Epithelial cell of prostate (primary cell): ENCODE results near the gene GRID1.

Source experiments
- DNase-seq: peaks from one replicate; pipeline ENCODE4 v3.0.0-alpha.2; 2011; ENCODE audit warnings: low read depth, low spot score
- H3K27ac ChIP-seq: fragments of 450-650 bp; 2 replicates; pipeline ENCODE4 v1.5.1; 2017; ENCODE audit warnings: mild to moderate bottlenecking

The GRID1 gene

DNA sequence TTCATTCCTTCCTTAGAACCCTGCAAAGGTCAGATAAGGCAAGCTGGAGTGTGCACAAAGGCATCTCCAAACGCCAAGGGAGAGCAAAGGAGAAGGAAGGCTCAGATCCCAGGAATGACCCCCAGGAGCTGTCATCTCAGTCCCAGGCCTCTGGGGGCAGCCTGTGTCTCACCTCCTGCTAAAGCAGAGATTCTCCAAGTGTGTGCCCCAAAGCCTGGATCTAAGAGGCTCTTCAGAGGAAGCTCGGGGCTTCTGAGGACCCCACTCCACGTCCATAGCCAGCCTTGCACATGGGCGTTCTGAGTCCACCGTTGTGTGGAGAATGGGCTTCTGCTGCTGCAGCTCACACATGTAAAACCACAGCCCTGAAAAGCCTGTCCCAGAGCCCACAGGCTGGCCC, 5.1 kb upstream of the GRID1 start:
- DNase-seq: no peak
- H3K27ac ChIP-seq: no peak overlapping the region

DNA sequence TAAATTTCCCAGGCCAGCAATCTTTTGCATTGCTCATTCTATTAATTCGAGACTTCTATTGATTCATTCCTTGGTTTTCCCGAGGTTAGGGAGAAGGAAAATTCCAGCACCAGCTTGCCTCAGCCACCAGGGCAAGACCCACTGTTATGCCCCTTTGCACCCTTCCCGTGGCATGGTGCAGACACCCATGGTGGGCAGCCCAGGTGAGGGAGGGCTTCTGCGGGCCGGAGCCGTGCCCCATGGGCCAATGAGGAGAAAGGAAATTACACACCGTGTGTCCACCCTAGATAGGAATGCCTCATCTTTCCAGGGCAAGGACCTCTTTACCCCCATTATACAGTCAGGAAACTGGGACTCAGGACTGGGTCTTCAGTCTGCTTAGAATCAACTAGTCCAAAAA, 4.5 kb upstream of the GRID1 start:
- DNase-seq: no peak
- H3K27ac ChIP-seq: no peak overlapping the region

DNA sequence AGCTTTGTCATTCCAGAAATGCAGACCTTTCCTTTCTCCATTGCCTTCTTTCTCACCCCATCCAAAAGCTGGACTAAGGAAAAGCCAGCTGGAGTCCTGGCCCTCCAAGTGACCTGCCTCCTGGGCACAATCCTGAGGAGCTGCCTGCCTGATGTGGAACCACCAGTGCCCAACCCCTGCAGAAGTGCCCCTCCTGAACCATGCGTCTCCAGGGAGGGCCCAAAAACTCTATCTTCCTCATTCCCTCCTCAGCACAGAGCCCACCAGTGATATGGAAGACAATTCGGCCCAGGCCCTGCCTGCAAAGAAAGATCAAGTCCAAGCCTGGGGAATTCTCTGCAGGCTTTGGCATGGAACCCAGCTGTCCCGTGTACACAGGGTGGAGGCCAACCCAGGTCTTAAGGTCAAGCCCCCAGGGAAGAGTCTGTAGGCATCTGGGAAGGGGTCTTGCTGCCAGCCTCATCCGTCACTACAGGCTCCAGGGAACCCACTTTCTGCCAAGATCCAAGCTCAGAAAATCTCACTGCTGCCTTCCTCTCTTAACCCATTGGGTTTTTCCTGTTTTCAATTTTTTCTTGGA, 3.5 kb upstream of the GRID1 start:
- DNase-seq: no peak
- no peak overlapping the region for H3K27ac ChIP-seq

DNA sequence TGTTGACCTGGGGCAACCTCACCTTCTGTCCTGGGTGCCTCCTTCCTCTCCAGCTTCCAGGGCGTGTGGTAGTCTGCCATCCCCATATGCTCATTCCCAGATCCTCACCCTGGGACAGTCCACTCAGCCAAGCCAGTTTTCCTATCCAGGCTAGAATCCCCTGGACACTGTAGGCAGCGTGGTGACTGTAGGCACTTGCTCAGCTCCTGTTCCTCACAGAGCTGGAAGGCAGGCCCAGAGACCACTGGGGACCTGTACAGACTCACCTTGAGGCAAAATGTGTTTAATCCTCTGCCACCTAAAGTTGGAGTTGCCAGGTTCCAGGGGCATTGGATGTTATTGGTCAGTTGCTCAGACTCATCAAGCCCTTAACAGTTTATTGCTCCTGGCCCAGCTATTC, 2.4 kb upstream of the GRID1 start:
- no peak for DNase-seq

DNA sequence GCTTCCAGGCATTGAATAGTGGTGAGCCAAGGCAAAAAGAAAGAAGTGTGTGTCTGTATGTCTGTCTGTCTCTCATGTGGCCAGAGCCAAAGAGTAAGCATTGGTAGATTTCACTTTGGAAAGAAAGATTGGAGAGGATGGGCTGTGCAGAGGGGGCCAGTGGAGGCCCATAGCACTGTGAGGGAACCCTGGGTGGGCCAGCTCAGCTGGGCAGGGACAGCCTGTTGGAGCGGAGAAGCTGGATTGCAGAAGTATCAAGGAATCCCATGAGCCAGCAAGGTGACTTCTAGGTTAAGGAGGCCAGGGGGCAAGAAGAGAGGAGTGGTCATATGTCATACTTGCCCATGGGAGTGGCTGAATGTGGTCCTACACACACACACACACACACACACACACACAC, 1.5 kb upstream of the GRID1 start:
- DNase-seq: no peak
- H3K27ac ChIP-seq: no peak overlapping the region

More for the DNA sequence above, 2.4 kb upstream of the GRID1 start:
- H3K27ac ChIP-seq: no peak overlapping the region

DNA sequence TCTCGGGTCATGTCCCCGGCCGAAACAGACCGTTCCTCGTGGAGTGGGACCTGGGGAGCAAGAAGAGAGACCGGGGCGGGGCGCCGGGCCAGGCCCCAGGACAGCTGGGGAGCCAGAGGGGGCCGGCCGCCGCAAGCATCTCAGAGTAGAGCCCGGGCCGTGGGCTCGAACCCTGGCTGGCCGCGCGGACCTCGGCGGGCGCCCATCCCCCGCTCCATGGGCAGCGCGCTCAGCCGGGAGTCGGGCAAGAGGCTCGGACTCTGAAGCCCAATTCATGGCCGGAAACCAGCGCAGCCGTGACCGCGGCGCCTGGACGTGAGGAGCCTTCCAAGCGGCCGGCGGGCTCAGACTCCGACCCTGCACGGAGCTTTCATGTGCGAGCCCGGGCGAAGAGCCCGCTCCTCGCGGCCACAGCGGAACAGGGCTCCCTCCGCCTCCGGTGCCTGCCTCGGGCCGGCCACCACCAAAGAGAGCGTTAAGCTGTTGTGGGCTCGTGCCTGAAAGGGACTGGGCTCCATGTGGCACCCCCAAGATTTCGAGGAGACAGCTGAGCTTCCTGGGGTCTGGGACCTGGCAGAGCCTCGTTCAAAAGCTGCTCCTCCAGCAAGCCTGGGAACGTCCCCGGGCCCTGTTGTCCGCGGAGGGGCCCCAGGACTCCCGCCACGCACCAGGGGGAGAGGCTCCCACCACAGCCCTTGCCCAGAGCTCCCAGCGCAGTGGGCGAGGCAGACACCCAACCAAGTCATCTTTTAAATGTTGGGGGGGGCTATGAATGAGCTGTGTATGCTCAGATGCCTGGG, 757 bp upstream of the GRID1 start:
- H3K27ac ChIP-seq: no peak overlapping the region
- DNase-seq: no peak

DNA sequence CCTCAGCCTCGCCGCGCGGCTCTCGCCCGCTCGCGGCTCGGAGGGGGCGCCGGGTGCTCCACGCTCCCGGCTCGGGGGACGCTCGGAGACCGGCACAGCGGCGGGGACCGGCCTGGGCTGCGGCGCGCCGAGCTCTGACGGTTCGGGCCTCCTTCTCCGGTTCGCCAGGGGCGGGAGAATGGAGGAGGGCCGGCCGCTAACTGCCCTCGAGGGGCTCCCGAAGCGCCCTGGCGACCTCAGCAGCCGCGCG, 232 bp upstream of the GRID1 start:
- no peak overlapping the region for H3K27ac ChIP-seq
- DNase-seq: no peak

DNA sequence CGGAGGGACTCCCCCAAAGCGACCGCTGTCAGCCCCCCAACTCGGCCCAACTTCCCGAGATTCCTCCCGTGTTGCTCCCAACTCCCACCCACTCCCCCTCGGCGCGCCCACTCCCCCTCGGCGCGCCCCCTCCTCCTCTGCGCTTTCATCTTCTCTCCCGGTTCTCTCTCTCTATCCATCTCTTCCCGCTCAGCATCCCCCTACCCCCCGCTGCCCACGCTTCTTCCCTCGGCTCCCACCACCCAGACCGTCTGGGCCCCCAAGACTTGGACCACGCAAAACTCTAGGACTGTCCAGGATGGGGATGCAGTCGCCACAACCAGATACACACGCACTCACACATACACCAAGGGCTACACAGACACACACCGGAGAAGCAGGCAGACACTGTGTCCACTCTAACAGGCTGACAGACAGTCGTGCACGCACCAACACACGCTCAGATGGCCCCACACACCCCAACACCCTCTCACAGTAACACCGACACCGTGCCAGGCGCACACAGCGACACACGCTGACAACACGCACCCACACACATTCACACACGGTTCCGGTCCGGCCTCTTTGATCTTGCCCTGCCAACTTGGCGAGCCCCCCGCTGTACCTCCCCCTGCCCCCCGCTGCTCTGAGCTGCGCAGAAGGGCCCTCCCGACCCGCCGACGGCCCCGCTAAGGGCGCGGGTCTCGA, 1.1 kb downstream of the GRID1 start:
- DNase-seq: no peak
- H3K27ac ChIP-seq: no peak overlapping the region

DNA sequence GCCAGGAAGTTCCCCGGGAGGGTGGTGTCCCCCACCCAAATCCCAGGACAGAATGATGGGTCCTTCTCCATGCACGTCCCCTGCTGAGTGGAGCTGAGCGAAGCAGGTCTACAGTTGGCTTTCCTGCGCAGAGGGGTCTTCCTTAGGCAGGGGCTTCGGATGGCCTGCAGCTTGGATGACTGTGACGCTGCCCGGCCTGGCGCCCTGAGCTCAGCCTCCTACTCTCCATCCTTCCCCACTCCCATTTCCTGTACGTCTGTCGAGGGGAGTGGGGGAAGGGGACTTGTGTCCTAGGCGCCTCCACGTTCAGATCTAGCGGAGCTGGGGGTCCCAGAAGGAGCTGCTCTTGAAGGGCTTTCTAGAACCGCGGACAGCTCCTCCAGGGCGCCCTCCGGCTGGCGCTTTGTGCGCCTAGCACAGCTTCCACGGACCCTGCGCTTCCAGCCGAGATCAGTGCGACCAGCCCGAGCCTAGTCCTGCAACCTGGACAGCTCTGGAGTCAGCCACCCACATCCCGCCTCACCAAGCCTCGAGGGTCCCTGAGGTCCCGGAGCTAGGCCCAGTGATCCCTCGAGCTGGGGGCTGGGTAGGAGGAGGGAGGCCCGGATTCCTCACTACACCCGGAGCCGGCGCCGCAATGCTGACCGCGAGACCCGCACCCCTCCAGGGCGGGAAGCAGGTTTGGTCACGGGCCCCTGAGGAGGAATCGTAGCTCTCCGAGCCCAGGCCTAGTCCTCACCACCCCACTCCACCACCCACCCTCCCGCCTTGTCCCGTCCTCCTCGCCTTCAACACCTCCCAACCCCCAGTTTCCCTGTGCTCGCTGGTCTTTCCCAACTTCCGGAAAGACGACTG, 1.9 kb downstream of the GRID1 start:
- no peak for DNase-seq

DNA sequence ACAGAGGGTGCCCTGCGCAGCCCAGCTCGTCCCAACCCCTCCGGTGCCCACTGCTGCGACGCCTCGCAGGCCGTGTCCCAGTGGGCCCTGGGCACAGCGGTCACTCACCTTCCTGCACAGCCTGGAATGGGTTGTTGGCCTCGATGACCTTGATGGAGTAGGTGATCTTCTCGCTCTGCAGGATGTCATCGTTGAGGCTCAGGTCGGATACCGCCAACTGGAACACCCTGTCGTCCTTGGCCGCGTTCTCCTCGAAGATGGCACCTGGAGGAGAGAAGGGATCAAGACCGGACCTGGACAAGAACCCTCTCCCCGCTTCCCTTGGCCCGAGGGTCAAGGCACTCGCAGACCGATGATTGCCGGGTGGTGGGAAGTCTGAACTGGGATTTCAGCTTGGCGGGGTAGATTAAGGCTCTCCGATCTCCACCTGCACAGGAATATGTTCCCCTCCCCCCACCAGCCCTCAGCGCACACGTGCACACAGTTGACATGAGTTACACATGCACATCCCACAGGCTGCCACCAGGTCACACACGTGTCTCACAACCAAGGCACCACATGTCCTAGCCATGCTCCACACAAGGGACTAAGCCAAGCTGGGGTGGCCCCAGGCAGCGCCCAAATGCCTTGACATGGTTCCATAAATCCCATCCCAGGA, 2.6 kb downstream of the GRID1 start:
- DNase-seq: no peak
- H3K27ac ChIP-seq: no peak overlapping the region

More for the DNA sequence above, 1.9 kb downstream of the GRID1 start:
- H3K27ac ChIP-seq: no peak overlapping the region

DNA sequence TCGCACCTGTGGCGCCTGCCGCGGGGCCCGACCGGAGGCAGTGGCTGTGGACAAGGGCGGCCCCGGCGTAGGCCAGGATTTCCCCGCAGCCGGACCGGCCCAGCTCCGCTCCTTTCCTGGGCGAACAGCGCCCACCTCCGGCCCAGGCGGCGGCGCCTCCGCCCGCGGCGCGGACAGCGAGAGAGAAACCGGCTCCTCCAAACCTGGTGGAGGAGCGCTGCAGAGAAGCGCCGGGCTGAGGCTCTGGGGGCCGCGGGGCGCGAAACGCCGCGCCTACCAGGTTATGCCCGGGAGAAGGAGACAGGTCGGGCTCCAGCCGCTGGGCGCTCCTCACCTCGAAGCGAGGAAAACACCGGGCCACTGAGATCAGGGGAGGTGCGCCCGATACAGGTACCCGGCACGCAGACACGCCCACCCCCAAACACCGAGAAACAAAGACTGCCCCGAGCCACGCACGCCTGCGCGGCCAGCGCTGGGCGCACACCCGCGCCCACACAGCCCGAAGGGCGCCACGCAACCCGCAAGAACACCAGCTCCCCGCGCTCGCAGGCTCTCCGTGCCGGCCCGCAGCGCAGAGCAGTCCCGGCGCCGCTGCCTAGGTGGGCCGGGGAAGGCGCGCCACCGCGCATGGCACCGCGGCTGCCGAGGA, 3.3 kb downstream of the GRID1 start:
- H3K27ac ChIP-seq: no peak overlapping the region
- peak; percentile 18 for DNase-seq

DNA sequence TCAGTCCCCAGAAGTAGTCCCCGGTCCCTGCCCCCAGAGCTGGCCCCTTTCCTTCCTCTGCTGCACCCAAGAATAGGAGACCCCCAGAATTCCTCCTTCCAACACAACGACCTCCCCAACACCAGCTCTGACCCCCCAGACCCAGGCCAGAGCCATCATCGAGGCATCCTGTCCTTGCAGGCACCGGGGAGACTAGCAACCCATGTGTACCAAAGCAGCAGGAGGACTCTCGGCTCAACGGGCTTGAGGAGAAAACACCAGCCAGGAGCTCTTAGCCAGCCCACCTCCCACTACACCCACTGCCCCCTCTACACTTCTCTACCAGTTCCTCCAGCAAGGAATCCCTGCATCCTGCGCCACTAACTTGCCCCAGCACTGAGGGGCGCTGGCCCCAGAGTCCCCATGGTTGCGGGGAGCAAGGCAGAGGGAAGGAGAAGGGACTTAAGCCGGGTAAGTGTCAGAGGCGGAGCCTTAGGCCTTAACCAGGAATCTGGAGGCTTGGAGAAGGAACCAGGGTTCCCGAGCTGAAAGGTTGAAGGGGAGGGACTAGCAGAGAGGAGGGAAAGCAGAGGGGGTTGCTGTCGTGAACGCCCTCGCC, 3.9 kb downstream of the GRID1 start:
- DNase-seq: no peak
- H3K27ac ChIP-seq: no peak overlapping the region

DNA sequence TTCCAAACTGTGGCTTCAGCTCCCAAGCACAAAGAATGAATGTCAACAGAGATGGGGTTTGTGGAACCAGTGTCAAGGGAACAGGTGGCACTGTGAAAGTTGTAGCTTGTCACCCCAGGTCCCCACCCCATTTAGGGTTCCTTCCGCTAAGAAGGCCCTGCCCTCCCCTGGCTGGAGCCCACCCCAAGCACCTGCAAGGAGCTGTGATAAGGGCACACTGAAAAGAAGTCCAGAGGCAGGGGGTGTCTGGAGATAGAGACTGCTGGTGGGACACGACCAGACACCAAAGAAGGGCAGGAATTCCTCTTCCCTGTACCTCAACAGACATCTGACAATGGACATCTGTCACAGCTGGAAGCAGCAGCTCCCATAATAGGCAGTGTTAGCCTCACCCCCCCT, 4.5 kb downstream of the GRID1 start:
- no peak overlapping the region for H3K27ac ChIP-seq
- no peak for DNase-seq

DNA sequence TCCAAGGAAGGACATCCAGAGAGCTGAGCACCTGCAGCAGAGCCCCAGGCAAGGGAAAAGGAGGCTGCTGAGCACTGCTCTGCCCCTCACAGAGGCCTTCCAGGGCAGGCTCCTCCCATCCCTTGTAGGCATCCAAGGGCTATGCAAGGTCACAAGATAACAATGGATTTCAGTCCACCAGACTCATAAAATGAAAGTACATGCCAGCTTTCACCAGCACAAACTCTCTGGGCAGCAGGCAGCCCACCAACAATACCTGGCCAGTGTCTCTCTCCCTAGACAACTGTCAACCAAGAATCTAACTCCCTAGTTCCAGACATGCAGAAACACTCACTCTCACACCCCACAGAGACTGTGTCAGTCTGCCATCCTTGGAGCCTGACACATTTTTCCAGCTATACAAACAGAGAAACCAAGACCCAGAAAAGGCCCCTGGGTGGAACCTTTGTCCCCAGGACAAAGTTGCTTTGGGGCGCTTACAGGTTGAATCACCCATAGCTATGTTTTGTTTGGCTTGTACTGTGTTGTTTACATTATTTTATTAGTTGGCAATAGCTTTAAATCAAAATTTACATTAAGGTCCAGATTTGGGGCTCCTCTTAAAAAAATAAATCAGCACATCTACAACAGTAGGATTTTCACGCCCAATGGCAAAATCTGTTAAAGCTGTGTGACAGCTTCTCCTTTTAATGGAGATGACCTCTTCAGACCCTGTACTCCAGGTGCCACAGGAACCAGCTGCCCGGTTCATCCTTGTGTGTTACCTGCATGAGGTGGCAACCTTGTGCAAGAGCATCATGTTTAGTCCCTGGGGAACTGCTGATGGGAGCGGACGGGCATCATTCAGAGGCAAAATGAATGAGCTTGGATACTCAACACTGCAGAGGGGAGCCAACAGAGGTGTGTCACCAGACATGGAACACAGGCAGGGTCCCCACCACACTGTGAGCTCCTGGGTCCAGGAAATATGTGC, 5.2 kb downstream of the GRID1 start:
- no peak overlapping the region for H3K27ac ChIP-seq
- no peak for DNase-seq

DNA sequence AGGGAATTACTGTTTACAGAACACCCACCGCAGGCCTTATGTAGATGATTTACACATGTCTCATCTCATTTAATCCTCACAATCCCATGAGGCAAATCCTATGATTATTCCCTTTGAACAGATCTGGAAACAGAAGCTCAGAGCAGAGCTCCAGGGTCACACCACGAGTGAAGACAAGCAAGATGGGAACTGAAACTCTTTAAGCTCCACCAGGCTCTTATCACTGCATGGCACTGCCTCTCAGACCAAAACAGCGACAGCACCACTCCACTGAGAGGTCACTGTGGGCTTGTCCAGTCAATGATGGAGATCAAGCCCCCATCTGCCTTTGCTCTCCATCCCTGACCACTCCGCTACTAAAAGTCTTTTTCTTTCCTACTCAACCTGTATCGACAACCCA, 5.9 kb downstream of the GRID1 start:
- DNase-seq: no peak

DNA sequence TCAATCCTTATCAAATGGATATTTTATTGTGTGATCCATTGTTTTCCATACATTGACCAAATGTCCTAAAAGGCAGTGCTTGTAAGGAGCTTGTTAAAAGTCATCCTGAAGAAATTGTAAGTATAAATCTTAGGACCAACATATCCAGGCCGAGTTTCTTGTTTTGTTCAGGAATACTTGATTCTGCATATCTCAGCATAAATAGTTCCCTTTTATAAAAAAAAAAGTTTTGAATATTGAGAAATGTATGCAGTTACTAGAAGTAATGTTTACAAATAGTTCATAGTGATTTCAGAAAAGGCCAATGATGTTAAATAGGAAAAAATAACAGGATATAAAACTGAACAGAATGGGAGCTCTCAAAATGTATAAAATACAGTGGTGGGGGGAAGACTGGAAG, 6.6 kb downstream of the GRID1 start:
- DNase-seq: no peak
- no peak overlapping the region for H3K27ac ChIP-seq

More for the DNA sequence above, 5.9 kb downstream of the GRID1 start:
- no peak overlapping the region for H3K27ac ChIP-seq

DNA sequence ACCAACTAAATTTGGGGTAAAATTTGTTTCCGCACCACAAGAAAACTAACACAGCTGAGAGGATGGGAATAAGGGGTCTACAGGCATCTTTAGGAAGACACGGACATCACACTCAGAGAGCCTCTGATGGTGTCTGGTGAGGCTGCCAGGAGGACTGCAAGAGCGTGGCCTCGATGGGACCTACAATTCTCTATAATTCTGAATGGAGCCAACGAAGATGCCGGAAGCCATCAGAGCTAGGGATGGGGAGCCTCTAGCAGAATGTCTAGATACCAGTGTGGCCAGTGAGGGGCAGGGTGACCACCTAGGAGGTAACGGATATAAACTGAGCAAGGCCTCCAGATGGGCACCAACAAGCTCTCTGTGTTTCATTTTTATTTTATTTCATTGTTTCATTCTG, 7.5 kb downstream of the GRID1 start:
- H3K27ac ChIP-seq: no peak overlapping the region
- no peak for DNase-seq

DNA sequence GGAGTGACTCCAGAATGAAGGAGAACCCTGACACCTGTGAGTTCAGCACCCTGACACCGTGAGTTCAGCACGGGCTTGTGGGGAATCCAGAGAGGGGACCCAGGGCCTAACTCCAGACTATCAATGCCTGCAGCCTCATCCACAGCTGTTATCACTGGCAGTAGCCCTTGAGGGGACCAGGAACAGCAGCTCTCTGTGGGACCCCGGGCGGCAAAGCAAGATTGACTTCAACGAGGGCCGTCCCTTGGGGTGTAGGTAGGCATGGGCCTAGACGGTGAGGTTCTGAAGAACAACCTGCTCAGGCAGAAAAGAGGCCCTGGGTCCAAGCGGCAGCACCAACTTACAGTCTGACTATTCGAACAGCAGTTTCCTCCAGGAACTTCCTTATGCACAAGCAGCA, 8.9 kb downstream of the GRID1 start:
- DNase-seq: no peak
- H3K27ac ChIP-seq: no peak overlapping the region
